KMS-11 (cell line): ENCODE measurements around the gene AEBP1.

Experiments used
- H2AFZ ChIP-seq: fragments of 200-600 bp; sonication (generic); 2 replicates; pipeline ENCODE4 v1.6.1; 2016; ENCODE audit warnings: antibody characterized with exemption, mixed run types, low read depth
- H3K27ac ChIP-seq: fragments of 200-600 bp; sonication (generic); 2 replicates; pipeline ENCODE4 v1.6.1; 2016; ENCODE audit warnings: mild to moderate bottlenecking, mixed run types
- H3K27me3 ChIP-seq: fragments of 200-600 bp; sonication (generic); 2 replicates; pipeline ENCODE4 v1.6.1; 2017; ENCODE audit warnings: mild to moderate bottlenecking, low read depth, mixed run types, moderate library complexity; ENCODE audit not compliant: insufficient read depth
- H3K36me3 ChIP-seq: fragments of 200-600 bp; sonication (generic); 2 replicates; pipeline ENCODE4 v1.6.1; 2017; ENCODE audit warnings: mild to moderate bottlenecking, mixed run types; ENCODE audit not compliant: insufficient read depth
- H3K4me1 ChIP-seq: fragments of 200-600 bp; sonication (generic); 2 replicates; pipeline ENCODE4 v1.6.1; 2016; ENCODE audit warnings: mild to moderate bottlenecking, low read depth, mixed run types; ENCODE audit not compliant: poor library complexity, severe bottlenecking
- H3K4me2 ChIP-seq: fragments of 200-600 bp; sonication (generic); 2 replicates; pipeline ENCODE4 v1.7.0; 2016; ENCODE audit warnings: mild to moderate bottlenecking, mixed run types
- H3K4me3 ChIP-seq: fragments of 200-600 bp; sonication (generic); IDR thresholded peaks from 2 replicates; pipeline ENCODE4 v1.6.1; 2017; ENCODE audit warnings: low read depth, low read length, mixed read lengths; ENCODE audit not compliant: insufficient read depth
- H3K79me2 ChIP-seq: fragments of 200-600 bp; sonication (generic); 2 replicates; pipeline ENCODE4 v1.6.1; 2016; ENCODE audit warnings: low read depth, mixed run types; ENCODE audit not compliant: insufficient read depth
- H3K9ac ChIP-seq: fragments of 200-600 bp; sonication (generic); 2 replicates; pipeline ENCODE4 v1.6.1; 2016; ENCODE audit warnings: mild to moderate bottlenecking, mixed run types
- H4K20me1 ChIP-seq: fragments of 200-600 bp; sonication (generic); 2 replicates; pipeline ENCODE4 v1.6.1; 2016; ENCODE audit warnings: mild to moderate bottlenecking, mixed run types; ENCODE audit not compliant: insufficient read depth
- TF ChIP-seq, protein P1 (sequence below): fragments of 200-600 bp; sonication (generic); conservative IDR thresholded peaks from 2 replicates; pipeline ENCODE4 v1.6.1; 2017; ENCODE audit warnings: low read depth, mild to moderate bottlenecking, antibody characterized with exemption, low read length, moderate library complexity, mixed read lengths

AEBP1 gene

GRCh38 chr7:44162179-44162578 is 58.0 kb downstream of the AEBP1 start:
- H3K4me2 ChIP-seq: no peak overlapping the region
- H3K4me3 ChIP-seq: no peak overlapping the region
- no peaks in the 10 kb centered on the region for H3K79me2 ChIP-seq
- no peak overlapping the region for H3K9ac ChIP-seq
- H3K27ac ChIP-seq: no peak overlapping the region
- H4K20me1 ChIP-seq: no peaks in the 10 kb centered on the region
- H3K4me1 ChIP-seq: no peaks in the 10 kb centered on the region
- H2AFZ ChIP-seq: no peak overlapping the region
- no peaks in the 10 kb centered on the region for H3K27me3 ChIP-seq
- TF ChIP-seq, protein P1, sequence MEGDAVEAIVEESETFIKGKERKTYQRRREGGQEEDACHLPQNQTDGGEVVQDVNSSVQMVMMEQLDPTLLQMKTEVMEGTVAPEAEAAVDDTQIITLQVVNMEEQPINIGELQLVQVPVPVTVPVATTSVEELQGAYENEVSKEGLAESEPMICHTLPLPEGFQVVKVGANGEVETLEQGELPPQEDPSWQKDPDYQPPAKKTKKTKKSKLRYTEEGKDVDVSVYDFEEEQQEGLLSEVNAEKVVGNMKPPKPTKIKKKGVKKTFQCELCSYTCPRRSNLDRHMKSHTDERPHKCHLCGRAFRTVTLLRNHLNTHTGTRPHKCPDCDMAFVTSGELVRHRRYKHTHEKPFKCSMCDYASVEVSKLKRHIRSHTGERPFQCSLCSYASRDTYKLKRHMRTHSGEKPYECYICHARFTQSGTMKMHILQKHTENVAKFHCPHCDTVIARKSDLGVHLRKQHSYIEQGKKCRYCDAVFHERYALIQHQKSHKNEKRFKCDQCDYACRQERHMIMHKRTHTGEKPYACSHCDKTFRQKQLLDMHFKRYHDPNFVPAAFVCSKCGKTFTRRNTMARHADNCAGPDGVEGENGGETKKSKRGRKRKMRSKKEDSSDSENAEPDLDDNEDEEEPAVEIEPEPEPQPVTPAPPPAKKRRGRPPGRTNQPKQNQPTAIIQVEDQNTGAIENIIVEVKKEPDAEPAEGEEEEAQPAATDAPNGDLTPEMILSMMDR: no peak
- no peaks in the 10 kb centered on the region for H3K36me3 ChIP-seq

DNA sequence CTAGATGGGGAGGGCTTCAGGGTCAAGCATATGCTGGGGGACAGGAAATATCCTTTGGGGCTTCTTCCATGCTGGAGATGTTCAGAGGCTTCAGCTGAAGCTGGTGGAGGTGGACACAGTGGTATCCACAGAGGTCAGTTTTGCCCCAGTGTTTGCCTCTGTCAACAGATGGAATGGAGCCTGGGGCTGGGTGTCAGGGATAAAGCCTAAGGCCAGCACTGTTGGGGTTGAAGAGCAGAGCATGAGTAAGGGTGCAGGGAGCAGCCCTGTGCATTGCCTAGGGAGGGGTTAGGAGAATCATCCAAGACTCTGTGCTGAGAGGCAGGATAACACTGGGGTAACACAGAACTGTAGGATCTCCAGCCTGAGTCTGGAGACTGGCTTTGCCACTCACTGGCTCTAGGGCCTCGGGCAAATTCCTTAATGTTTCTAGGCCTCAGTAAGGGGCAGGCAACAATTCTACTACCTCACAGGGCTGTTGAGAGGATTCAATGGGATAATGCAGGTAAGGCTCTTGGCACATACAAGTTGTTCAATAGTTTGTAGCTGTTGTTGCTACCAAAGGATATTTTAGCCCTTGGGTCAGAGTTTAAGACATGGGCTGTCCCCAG is 58.7 kb downstream of the AEBP1 start:
- Histone ChIP-seq H3K4me1 (no peaks in the 10 kb centered on the region), H3K27ac (no peak overlapping the region), H2AFZ (no peak overlapping the region), H3K4me2 (no peak overlapping the region), H3K27me3 (no peaks in the 10 kb centered on the region), H3K36me3 (no peaks in the 10 kb centered on the region), H4K20me1 (no peaks in the 10 kb centered on the region), H3K9ac (no peak overlapping the region), H3K79me2 (no peaks in the 10 kb centered on the region), H3K4me3 (no peak overlapping the region)
- TF ChIP-seq, protein P1: no peak

- Histone ChIP-seq H3K9ac (no peak overlapping the region), H3K27ac (no peak overlapping the region), H2AFZ (no peak overlapping the region), H4K20me1 (no peaks in the 10 kb centered on the region), H3K4me3 (no peak overlapping the region), H3K27me3 (no peaks in the 10 kb centered on the region), H3K79me2 (no peaks in the 10 kb centered on the region), H3K4me1 (no peaks in the 10 kb centered on the region), H3K4me2 (no peak overlapping the region), H3K36me3 (no peaks in the 10 kb centered on the region)
- TF ChIP-seq, protein P1: no peak
Observed at GRCh38 chr7:44163591-44163990, 59.4 kb downstream of the AEBP1 start.
